NCI-H82 treated with DMSO at 0.1 percent for 48 hours (cell line): Measurements from ENCODE around the gene KLHL21.

Experiments used
- DNase-seq: peaks from one replicate; lab custom pipeline; 2025; ENCODE audit not compliant: unreplicated experiment; lab: John Stamatoyannopoulos, UW

KLHL21 gene

DNA sequence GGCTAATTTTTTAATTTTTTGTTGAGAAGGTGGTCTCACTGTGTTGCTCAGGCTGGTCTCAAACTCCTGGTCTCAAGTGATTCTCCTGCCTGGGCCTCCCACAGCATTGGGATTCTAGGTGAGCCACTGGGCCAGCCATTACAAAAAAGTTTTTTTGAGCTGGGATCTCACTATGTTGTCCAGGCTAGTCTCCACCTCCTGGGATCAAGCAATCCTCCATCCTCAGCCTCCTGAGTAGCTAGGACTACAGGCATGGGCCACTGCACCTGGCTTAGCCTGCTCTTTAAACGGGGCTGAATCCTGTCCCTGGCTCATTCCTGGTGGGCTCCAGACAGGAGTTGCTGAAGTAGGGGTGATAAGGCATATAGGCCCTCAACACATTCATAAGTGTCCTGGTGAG, 45.1 kb downstream of the KLHL21 start:
- DNase-seq = no peak

DNA sequence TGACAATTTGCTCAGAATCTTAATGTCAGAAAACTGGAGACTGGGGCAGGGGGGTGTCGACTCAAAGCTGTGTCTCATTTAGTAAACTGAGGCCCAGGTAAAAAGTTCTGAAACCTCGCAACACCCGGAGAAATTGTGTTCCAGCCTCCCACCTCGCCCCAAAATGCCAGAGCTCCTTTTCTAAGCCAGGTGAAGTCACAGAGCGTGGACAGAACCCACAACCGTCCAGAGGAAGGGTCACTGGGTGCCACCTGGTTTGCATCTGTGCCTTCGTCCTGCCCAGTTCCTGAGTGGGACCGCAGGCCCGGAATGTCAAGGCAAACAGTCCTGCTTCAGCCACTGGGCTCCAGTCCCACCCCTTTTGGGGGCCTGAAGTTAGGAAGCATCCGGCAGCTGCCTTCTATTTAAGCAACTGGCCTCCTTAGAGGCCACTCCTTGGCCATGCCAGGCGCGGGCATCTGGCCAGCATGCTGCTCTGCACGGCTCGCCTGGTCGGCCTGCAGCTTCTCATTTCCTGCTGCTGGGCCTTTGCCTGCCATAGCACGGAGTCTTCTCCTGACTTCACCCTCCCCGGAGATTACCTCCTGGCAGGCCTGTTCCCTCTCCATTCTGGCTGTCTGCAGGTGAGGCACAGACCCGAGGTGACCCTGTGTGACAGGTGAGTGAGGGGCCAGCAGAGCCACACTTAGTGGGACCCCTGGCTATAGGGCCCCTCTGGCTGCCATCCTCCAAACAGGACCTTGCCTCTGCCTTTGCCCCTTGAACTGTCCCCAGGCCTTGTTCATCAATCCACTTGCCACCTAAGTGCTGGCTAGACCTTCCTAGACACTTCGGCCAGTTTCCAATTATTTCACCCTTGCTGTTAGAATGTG, 47.5 kb downstream of the KLHL21 start, which contains the start of gene TAS1R1:
TAS1R1 (plus strand) TSS at position 401 of the 872 bp plus-strand sequence; CDS start at position 468, 67 bp downstream.
- no peak for DNase-seq

DNA sequence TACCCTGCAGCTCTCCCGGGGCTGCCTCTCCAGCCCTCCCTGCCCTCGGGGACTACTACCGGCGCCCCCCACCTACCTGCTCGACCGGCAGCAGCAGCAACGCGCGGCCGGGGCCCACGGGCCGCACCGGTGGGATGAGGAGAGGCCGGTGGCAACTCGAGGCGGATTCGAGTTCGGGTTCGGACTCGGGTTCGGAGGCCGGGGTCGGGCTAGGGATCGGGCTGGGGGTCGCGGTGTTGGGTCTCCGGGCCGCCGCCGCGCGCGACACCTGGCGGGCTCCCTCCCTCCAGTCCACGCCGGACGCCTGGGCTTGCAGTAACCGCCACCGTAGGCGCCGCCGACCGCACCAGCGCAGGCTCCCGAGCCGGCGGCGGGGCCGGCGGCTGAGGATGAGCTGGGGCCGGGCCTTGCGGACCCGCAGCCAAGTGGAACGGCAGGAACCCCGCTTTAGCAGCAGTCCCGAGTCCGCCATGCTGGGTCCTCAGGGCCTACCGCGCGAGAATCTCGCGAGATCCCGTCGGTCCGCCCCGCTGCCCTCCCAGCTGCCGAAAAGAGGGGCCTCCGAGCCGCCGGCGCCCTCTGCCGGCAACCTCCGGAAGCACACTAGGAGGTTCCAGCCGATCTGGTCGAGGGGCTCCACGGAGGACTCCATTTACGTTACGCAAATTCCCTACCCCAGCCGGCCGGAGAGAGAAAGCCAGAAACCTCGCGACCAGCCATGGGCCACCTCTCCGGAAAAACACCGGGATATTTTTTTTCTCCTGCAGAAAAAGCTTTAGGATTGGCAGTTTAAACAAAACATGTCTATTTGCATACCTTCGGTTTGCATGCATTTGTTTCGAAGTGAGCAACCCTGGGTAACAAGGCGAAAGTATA, 48.4 kb downstream of the KLHL21 start, which contains the start of gene NOL9:
NOL9 (minus strand) TSS at position 483 of the 876 bp plus-strand sequence; CDS start at position 472, 11 bp downstream.
- peak; percentile 74 for DNase-seq

DNA sequence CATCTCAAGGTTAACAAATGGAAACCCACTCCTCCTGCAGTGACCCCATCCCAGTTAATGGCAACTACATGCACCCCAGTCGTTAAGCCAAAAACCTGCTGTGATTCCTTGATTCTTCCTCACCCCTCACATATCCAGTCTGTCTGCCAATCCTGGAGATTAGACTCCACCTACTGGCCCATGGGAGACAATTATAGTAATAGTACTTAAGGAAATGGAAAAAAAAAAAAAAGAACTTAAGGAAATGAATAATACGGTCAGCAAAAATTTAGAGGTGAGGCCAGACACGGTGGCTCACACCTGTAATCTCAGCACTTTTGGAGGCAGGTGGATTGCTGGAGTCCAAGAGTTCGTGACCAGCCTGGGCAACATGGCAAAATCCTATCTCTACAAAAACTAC, 55.4 kb downstream of the KLHL21 start:
- DNase-seq = no peak

DNA sequence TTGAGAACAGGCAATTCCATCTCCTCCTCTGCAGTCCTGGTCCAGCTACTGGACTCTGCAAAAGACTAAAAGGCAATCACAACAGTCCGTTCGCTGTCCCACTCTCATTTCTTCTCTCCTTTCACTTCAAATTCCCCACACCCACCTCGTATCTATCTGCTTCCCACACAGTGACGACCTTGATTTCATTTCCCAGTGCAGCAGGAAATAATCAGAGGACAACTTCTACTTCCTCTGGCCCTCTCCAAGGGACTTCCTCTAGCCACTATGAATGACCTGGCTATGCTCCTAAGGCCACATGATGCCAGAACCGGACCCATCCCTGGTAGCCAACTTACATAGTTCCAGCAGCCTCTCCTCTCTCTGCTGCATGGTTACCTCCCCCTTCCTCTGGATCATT, 56.3 kb downstream of the KLHL21 start:
- DNase-seq = no peak

DNA sequence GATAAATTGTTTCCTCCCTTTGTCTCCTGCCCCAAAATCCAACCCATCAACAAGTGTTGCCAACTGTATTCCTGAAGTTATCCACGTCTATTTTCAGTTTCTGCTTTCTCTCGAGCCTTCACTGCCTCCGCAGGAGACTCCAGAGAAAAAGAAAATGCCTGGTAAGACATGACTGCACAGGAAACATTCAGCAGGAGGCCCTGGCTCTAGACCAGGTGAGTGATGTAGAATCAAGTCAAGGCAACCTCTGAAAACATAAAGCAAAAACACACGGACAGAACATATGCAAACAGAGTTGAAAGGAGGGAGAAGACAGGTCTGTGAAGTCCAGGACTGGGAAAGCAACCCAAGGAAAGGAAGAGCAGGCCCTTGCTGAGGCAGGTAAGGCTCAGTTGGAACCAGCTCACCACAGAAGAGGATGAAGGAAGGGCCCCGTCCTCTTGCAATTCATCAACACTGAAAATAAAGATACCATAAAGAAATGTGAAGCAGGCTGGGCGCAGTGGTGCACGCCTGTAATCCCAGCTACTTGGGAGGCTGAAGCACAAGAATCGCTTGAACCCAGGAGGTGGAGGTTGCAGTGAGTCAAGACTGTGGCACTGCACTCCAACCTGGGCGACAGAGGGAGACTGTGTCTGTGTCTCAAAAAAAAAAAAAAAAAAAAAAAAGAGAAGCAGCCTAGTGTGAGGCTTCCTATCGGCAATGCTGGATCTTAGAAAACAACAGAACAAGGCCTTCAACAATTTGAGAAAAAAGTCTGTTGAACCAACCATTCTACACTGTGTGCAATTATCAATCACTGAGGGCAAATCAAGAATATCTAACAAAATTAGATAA, 57.2 kb downstream of the KLHL21 start:
- no peak for DNase-seq

DNA sequence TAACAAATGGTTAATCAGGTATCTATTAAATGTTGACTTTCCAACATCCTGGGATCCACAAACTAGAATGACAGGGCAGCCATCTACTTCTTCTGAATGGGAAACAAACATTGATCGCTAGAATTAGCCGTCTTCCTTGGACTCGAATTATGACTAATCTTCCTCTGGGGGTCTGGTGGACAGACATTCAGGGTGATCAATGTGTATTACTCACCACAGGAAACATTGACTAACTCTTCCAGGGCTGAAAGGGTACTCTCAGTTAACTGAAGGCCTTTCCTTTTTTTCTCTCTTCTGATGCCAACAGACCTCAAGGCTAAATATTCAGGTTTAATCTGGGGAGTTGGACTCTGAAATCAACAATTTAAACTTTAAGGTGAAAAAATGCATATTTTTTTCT, 57.8 kb downstream of the KLHL21 start:
- no peak for DNase-seq
